Fibroblast of lung (primary cell): ENCODE measurements around the gene POM121L2. TPM values are rescaled to one million over a fixed set of nuclear protein-coding genes. Genes with fewer than 3 reads are reported as not detected.

Source experiments
- DNase-seq, 2 donors: peaks; one replicate each; pipeline versions ENCODE4 v3.0.0 to v3.0.0-alpha.2; 2010; ENCODE audit warnings: low read depth in 2 of 2
- H2AFZ ChIP-seq: 2 replicates; pipeline ENCODE4 v1.5.1; 2012; ENCODE audit warnings: low read length, control low read depth, inconsistent platforms
- H3K27ac ChIP-seq: 2 replicates; pipeline ENCODE4 v1.5.1; 2011; ENCODE audit warnings: low read length, control low read depth; ENCODE audit not compliant: insufficient read depth
- H3K27me3 ChIP-seq: 2 replicates; pipeline ENCODE4 v1.5.1; 2011; ENCODE audit warnings: mild to moderate bottlenecking, low read length; ENCODE audit not compliant: control insufficient read depth, insufficient read depth
- H3K36me3 ChIP-seq: 2 replicates; pipeline ENCODE4 v1.5.1; 2011; ENCODE audit warnings: low read length; ENCODE audit not compliant: control insufficient read depth, insufficient read depth
- H3K4me1 ChIP-seq: 2 replicates; pipeline ENCODE4 v1.5.1; 2011; ENCODE audit warnings: low read length; ENCODE audit not compliant: control insufficient read depth, insufficient read depth; ENCODE audit errors: extremely low read depth
- H3K4me2 ChIP-seq: 2 replicates; pipeline ENCODE4 v1.5.1; 2011; ENCODE audit warnings: low read length, control low read depth; ENCODE audit not compliant: insufficient read depth; ENCODE audit errors: extremely low read depth
- H3K4me3 ChIP-seq, 4 experiments: fragments of 200-600 bp in 1 of 4; sonication (generic) in 1 of 4; replicated peaks in 1 of 4; 2 replicates each; pipeline ENCODE4 v1.5.1; 2011 to 2016; ENCODE audit warnings: low read length in 4 of 4, low read depth in 3 of 4, mild to moderate bottlenecking in 3 of 4, control low read depth in 2 of 4, inconsistent platforms in 1 of 4, mixed read lengths in 1 of 4; ENCODE audit not compliant: insufficient read depth in 1 of 4; ENCODE audit errors: control extremely low read depth in 1 of 4
- H3K79me2 ChIP-seq: 2 replicates; pipeline ENCODE4 v1.5.1; 2012; ENCODE audit warnings: mild to moderate bottlenecking, low read length, inconsistent platforms; ENCODE audit not compliant: control insufficient read depth, insufficient read depth
- H3K9ac ChIP-seq: 2 replicates; pipeline ENCODE4 v1.5.1; 2011; ENCODE audit warnings: mild to moderate bottlenecking, low read length, control low read depth; ENCODE audit not compliant: insufficient read depth
- H3K9me3 ChIP-seq: 2 replicates; pipeline ENCODE4 v1.5.1; 2012; ENCODE audit warnings: low read depth, low read length; ENCODE audit not compliant: control insufficient read depth, insufficient read depth
- H4K20me1 ChIP-seq: 2 replicates; pipeline ENCODE4 v1.5.1; 2011; ENCODE audit warnings: low read length; ENCODE audit not compliant: control insufficient read depth, insufficient read depth; ENCODE audit errors: extremely low read depth
- CTCF ChIP-seq, 2 donors: IDR thresholded peaks in 1 of 2; conservative IDR thresholded peaks in 1 of 2; 1 replicate in 1 of 2; 2 replicates in 1 of 2; pipeline ENCODE4 v1.5.1; 2011 to 2012; ENCODE audit warnings: low read length in 2 of 2, control low read depth in 1 of 2, inconsistent platforms in 1 of 2, low read depth in 1 of 2, mild to moderate bottlenecking in 1 of 2
- EZH2 ChIP-seq: IDR thresholded peaks from 2 replicates; pipeline ENCODE4 v1.5.1; 2012; ENCODE audit warnings: low read length, control low read depth, mild to moderate bottlenecking; ENCODE audit errors: missing control alignments
- polyA plus RNA-seq, 2 donors: library from polyadenylated mRNA; depleted of rRNA in 1 of 2; stranded (reverse) in 1 of 2; unstranded in 1 of 2; fragments of >200 nt; gene quantifications; 2 replicates each; pipeline ENCODE4 v1.2.1, GENCODE V29; 2011 to 2012; ENCODE audit warnings: missing spikeins in 1 of 2
- total RNA-seq: library from RNA; depleted of rRNA; stranded (reverse); fragments of >200 nt; gene quantifications from 2 replicates; pipeline ENCODE4 v1.2.1, GENCODE V29; 2014

The POM121L2 gene
- total and polyA plus RNA-seq, 2 donors (not counting 1 experiment from before 2014, with no cell fraction given): not detected

- no peak for DNase-seq
- Histone ChIP-seq H3K36me3 (no peaks in the 10 kb centered on the region), H2AFZ (no peak overlapping the region), H4K20me1 (no peaks in the 10 kb centered on the region), H3K79me2 (no peaks in the 10 kb centered on the region), H3K4me1 (no peaks in the 10 kb centered on the region), H3K4me3 (no peak overlapping the region), H3K4me2 (no peak overlapping the region), H3K9me3 (no peaks in the 10 kb centered on the region), H3K27ac (no peak overlapping the region), H3K9ac (no peak overlapping the region), H3K27me3 (peaks cover 4% of the 10 kb centered on the region)
- TF ChIP-seq CTCF (conservative IDR thresholded peaks at IDR 0.05 in 1 of 2, IDR thresholded peaks at IDR 0.05 in 1 of 2; ENCODE audit: low read depth in 1 of 2, low read length in 2 of 2): no peak
- TF ChIP-seq EZH2: no peak
These were observed 48.2 kb downstream of the POM121L2 start for GRCh38 chr6:27263886-27264285.

GRCh38 chr6:27260836-27261375 lies 51.2 kb downstream of the POM121L2 start:
- TF ChIP-seq EZH2 (no peak), CTCF (conservative IDR thresholded peaks at IDR 0.05 in 1 of 2, IDR thresholded peaks at IDR 0.05 in 1 of 2; ENCODE audit: low read depth in 1 of 2, low read length in 2 of 2) (no peak)
- Histone ChIP-seq H3K9ac (no peak overlapping the region), H4K20me1 (no peaks in the 10 kb centered on the region), H3K36me3 (no peaks in the 10 kb centered on the region), H3K4me1 (no peaks in the 10 kb centered on the region), H2AFZ (no peak overlapping the region), H3K4me3 (peak overlapping the region; percentile 7 to 38 (median 14)), H3K27me3 (no peaks in the 10 kb centered on the region), H3K27ac (no peak overlapping the region), H3K79me2 (no peaks in the 10 kb centered on the region), H3K4me2 (peak overlapping the region; percentile 71), H3K9me3 (no peaks in the 10 kb centered on the region)
- no peak for DNase-seq

GRCh38 chr6:27260369-27260768 lies 51.7 kb downstream of the POM121L2 start:
- DNase-seq: no peak
- Histone ChIP-seq H3K4me3 (peak overlapping the region in 3 of 4 experiments; percentile 8 to 38 (median 11)), H2AFZ (no peak overlapping the region), H3K9ac (no peak overlapping the region), H3K27ac (no peak overlapping the region), H3K79me2 (no peaks in the 10 kb centered on the region), H3K27me3 (no peaks in the 10 kb centered on the region), H3K9me3 (no peaks in the 10 kb centered on the region), H3K36me3 (no peaks in the 10 kb centered on the region), H3K4me1 (no peaks in the 10 kb centered on the region), H3K4me2 (peak overlapping the region; percentile 15), H4K20me1 (no peaks in the 10 kb centered on the region)
- TF ChIP-seq EZH2 (no peak), CTCF (conservative IDR thresholded peaks at IDR 0.05 in 1 of 2, IDR thresholded peaks at IDR 0.05 in 1 of 2; ENCODE audit: low read depth in 1 of 2, low read length in 2 of 2) (no peak)

Other genes with a start within 250 kb of the POM121L2 start
- gene PRSS16, start 64.6 kb downstream of the POM121L2 start, total RNA-seq: not detected in 2 replicates
- 0.15 TPM in 1 of 2 replicates, not detected in the other for gene PRSS16, start 64.6 kb downstream of the POM121L2 start, polyA plus RNA-seq
- 1.3 and 2.8 TPM in 2 replicates for gene ZNF391, start 76.5 kb upstream of the POM121L2 start, total RNA-seq
- 0.66 and 0.92 TPM in 2 replicates for gene ZNF391, start 76.5 kb upstream of the POM121L2 start, polyA plus RNA-seq
- 9.0 and 9.4 TPM in 2 replicates for gene ZNF184, start 160.8 kb upstream of the POM121L2 start, total RNA-seq
- gene ZNF184, start 160.8 kb upstream of the POM121L2 start, polyA plus RNA-seq: 4.3 and 5.2 TPM in 2 replicates